Measurements from ENCODE around the gene RDX.

DNA sequence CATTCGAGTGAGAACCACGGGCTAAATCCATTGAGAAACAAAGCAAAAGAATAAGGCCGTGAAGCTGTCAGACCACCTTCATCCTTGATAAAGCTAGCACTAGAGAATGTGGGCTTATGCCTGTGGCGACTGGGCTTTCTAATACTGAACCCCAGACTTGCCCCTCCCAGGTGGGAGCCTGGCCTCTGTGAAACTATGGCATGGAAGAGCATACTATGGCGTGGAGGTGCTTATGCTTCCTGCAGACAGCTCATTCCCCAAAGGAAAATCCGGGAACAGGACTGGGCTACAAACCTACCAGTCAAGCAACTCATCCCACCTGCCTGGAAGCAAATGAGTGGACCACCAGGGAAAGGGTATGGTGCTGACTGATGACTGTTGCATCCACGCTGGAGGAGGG lies 110.8 kb downstream of the RDX start:
- TF ChIP-seq, protein P1, sequence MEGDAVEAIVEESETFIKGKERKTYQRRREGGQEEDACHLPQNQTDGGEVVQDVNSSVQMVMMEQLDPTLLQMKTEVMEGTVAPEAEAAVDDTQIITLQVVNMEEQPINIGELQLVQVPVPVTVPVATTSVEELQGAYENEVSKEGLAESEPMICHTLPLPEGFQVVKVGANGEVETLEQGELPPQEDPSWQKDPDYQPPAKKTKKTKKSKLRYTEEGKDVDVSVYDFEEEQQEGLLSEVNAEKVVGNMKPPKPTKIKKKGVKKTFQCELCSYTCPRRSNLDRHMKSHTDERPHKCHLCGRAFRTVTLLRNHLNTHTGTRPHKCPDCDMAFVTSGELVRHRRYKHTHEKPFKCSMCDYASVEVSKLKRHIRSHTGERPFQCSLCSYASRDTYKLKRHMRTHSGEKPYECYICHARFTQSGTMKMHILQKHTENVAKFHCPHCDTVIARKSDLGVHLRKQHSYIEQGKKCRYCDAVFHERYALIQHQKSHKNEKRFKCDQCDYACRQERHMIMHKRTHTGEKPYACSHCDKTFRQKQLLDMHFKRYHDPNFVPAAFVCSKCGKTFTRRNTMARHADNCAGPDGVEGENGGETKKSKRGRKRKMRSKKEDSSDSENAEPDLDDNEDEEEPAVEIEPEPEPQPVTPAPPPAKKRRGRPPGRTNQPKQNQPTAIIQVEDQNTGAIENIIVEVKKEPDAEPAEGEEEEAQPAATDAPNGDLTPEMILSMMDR (IDR thresholded peaks at IDR 0.05): no peak
- TF ChIP-seq POLR2A (IDR thresholded peaks at IDR 0.05) (no peak), POLR2AphosphoS5 (IDR thresholded peaks at IDR 0.05; ENCODE audit: insufficient read depth in 1 of 2, low read depth in 1 of 2) (no peak)
